Measurements from ENCODE around the gene CDK5RAP2. TPM values are rescaled to one million over a fixed set of nuclear protein-coding genes. Genes with fewer than 3 reads are reported as not detected.
A peak's percentile ranks its signal among the peaks of the same experiment; 100 is the strongest.
"Not testable (repeated sequence)": the region's sequence is repeated elsewhere in the genome, so short reads cannot be mapped to it uniquely, and the experiment has no call there.

CDK5RAP2 gene
- total RNA-seq, 2 donors from 2014 or later = 81.5 to 81.9 TPM

DNA sequence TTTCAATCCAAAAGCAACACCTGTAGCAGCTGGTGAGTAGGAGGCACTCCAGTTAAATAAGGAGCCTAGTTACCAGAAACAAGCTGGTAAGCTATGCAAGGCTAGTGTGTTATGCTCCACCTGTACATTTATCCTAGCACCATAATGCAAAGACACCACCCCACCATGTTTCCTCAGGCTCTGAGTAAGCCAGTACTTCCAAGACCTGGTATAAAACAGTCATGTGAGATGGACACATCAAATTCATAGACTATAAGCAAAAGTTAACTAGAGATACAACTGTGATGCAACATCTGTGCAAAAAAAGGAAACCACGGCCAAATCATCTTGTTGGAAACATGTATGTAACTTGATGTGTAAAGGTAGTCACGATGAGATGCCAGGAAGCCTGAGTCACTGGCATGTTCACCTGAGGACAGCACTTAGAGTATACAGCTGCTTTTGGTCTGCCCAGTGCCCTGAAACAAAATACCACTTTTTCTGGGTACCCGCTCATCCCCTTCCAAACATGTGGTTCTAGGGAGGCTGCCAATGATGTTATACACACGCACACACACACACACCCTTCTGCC is 66.1 kb downstream of the CDK5RAP2 start:
- Mint-ChIP-seq H3K4me1 (ENCODE audit: low read depth) (peaks cover 12% of the 10 kb centered on the region), H3K36me3 (ENCODE audit: insufficient read depth in 2 of 2) (peaks cover 20 to 48% of the 10 kb centered on the region in 2 donors), H3K27me3 (ENCODE audit: low read depth) (no peaks in the 10 kb centered on the region), H3K27ac (peak overlapping the region; percentile 40), H3K4me3 (no peak overlapping the region), H3K9me3 (peaks cover 0 to 4% of the 10 kb centered on the region in 2 donors)
- peak; percentile 11 to 26 for DNase-seq
- ATAC-seq (replicated peaks in 1 of 2) = peak; percentile 85 to 91

GRCh38 chr9:120510816-120511215 is 69.2 kb downstream of the CDK5RAP2 start:
- peaks cover 20 to 46% of the 10 kb centered on the region in 2 donors for H3K36me3 Mint-ChIP-seq (ENCODE audit: insufficient read depth in 2 of 2)
- peaks cover 2 to 4% of the 10 kb centered on the region in 2 donors for H3K9me3 Mint-ChIP-seq
- no peaks in the 10 kb centered on the region for H3K27me3 Mint-ChIP-seq (ENCODE audit: low read depth)
- no peak overlapping the region for H3K27ac Mint-ChIP-seq
- H3K4me3 Mint-ChIP-seq = no peak overlapping the region
- ATAC-seq (replicated peaks in 1 of 2) (no peak), DNase-seq (no peak)
- H3K4me1 Mint-ChIP-seq (ENCODE audit: low read depth) = peaks cover 19% of the 10 kb centered on the region

GRCh38 chr9:120507936-120508510 is 71.9 kb downstream of the CDK5RAP2 start:
- H3K27me3 Mint-ChIP-seq (ENCODE audit: low read depth) = no peaks in the 10 kb centered on the region
- DNase-seq = no peak
- H3K36me3 Mint-ChIP-seq (ENCODE audit: insufficient read depth in 2 of 2) = peaks cover 19 to 42% of the 10 kb centered on the region in 2 donors
- ATAC-seq (replicated peaks in 1 of 2) = no peak
- no peak overlapping the region for H3K27ac Mint-ChIP-seq
- no peak overlapping the region for H3K4me3 Mint-ChIP-seq
- peaks cover 0 to 4% of the 10 kb centered on the region in 2 donors for H3K9me3 Mint-ChIP-seq
- H3K4me1 Mint-ChIP-seq (ENCODE audit: low read depth) = peaks cover 22% of the 10 kb centered on the region

- ATAC-seq (replicated peaks in 1 of 2) (no peak), DNase-seq (no peak)
- Mint-ChIP-seq H3K4me1 (ENCODE audit: low read depth) (peaks cover 22% of the 10 kb centered on the region), H3K27ac (peak overlapping the region; percentile 27), H3K9me3 (peaks cover 0 to 4% of the 10 kb centered on the region in 2 donors), H3K4me3 (no peak overlapping the region), H3K36me3 (ENCODE audit: insufficient read depth in 2 of 2) (peaks cover 19 to 42% of the 10 kb centered on the region in 2 donors), H3K27me3 (ENCODE audit: low read depth) (no peaks in the 10 kb centered on the region)
Observed at GRCh38 chr9:120505186-120505585, 74.8 kb downstream of the CDK5RAP2 start.

DNA sequence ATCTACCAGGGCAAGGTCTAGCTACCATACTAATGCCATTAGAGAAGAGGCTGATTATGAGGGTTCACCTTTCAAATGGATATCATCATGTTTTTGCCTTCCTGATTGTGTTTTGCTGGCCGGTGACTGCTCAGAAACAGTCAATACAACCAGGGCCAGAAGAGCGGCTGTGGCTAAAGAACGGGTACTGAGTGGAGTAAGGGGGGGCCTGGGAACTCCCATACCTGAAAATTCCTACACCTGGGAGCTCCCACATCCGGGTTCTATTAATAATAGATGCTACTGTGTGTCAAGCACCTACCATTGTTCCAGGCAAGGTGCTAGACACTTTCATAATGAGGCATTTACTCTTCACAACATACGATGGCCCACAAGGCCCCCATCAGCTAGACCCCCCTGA is 79.2 kb downstream of the CDK5RAP2 start:
- Mint-ChIP-seq H3K4me1 (ENCODE audit: low read depth) (peaks cover 14% of the 10 kb centered on the region), H3K36me3 (ENCODE audit: insufficient read depth in 2 of 2) (peaks cover 8 to 28% of the 10 kb centered on the region in 2 donors)

GRCh38 chr9:120497865-120498264 is 82.1 kb downstream of the CDK5RAP2 start:
- H3K27ac Mint-ChIP-seq; DNase-seq; H3K9me3 Mint-ChIP-seq; H3K4me1 Mint-ChIP-seq (ENCODE audit: low read depth); H3K4me3 Mint-ChIP-seq; H3K27me3 Mint-ChIP-seq (ENCODE audit: low read depth); ATAC-seq (replicated peaks in 1 of 2): not testable (repeated sequence)
- peaks cover 4 to 19% of the 10 kb centered on the region in 2 donors for H3K36me3 Mint-ChIP-seq (ENCODE audit: insufficient read depth in 2 of 2)

More for the DNA sequence above, 79.2 kb downstream of the CDK5RAP2 start:
- Mint-ChIP-seq H3K27me3 (ENCODE audit: low read depth) (no peaks in the 10 kb centered on the region), H3K4me3 (no peak overlapping the region), H3K27ac (no peak overlapping the region), H3K9me3 (no peaks in the 10 kb centered on the region)
- ATAC-seq (replicated peaks in 1 of 2) (no peak), DNase-seq (no peak)

- H3K4me3 Mint-ChIP-seq; ATAC-seq (replicated peaks in 1 of 2); H3K9me3 Mint-ChIP-seq; H3K4me1 Mint-ChIP-seq (ENCODE audit: low read depth); DNase-seq; H3K27me3 Mint-ChIP-seq (ENCODE audit: low read depth); H3K27ac Mint-ChIP-seq: not testable (repeated sequence)
- H3K36me3 Mint-ChIP-seq (ENCODE audit: insufficient read depth in 2 of 2) = peaks cover 4 to 12% of the 10 kb centered on the region in 2 donors
Observed at GRCh38 chr9:120496438-120496837, 83.5 kb downstream of the CDK5RAP2 start.

DNA sequence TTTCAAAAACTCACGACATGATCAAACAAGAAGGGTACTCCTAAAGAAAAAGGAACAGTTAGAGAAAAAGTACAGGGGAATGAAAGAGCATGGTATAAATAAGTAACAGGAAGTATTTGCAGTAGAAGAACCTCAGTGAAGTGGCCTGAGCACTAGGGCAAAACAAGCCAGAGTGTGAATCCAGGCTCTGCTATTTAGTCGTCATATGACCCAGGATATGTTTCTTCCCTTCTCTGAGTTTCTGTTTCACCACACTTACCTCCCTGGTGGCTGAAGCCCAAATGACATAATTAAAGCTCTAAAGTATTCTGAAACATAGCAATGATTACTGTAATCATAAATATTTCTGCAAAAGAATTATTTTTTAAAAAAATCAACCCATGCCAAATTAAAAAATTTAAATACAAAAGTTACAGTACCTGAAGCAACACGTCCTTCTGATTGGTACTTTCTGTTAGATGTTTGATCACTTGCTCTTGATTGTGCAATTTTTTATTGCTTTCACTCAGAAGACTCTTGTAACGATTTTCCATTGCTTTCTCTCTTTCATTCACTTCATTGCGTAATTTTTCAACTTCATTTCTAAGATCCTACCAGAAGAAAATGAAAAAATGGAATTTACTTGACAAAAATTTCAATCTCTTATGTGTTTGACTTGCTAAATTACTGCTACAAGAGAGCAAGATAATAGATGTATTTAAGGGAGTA is 88.9 kb downstream of the CDK5RAP2 start:
- peak in 1 of 2 donors; percentile 44 for ATAC-seq (replicated peaks in 1 of 2)
- H3K27ac Mint-ChIP-seq = peak overlapping the region; percentile 61
- peaks cover 12 to 25% of the 10 kb centered on the region in 2 donors for H3K36me3 Mint-ChIP-seq (ENCODE audit: insufficient read depth in 2 of 2)
- no peak overlapping the region for H3K4me3 Mint-ChIP-seq
- no peaks in the 10 kb centered on the region for H3K4me1 Mint-ChIP-seq (ENCODE audit: low read depth)
- no peak for DNase-seq
- peaks cover 0 to 2% of the 10 kb centered on the region in 2 donors for H3K9me3 Mint-ChIP-seq
- no peaks in the 10 kb centered on the region for H3K27me3 Mint-ChIP-seq (ENCODE audit: low read depth)

GRCh38 chr9:120486835-120487234 is 93.1 kb downstream of the CDK5RAP2 start:
- no peaks in the 10 kb centered on the region for H3K9me3 Mint-ChIP-seq
- peaks cover 13 to 29% of the 10 kb centered on the region in 2 donors for H3K36me3 Mint-ChIP-seq (ENCODE audit: insufficient read depth in 2 of 2)
- no peaks in the 10 kb centered on the region for H3K4me1 Mint-ChIP-seq (ENCODE audit: low read depth)
- no peaks in the 10 kb centered on the region for H3K27me3 Mint-ChIP-seq (ENCODE audit: low read depth)
- ATAC-seq (replicated peaks in 1 of 2) (no peak), DNase-seq (no peak)
- H3K27ac Mint-ChIP-seq = no peak overlapping the region
- no peak overlapping the region for H3K4me3 Mint-ChIP-seq

- Mint-ChIP-seq H3K9me3 (no peaks in the 10 kb centered on the region), H3K36me3 (ENCODE audit: insufficient read depth in 2 of 2) (peaks cover 13 to 27% of the 10 kb centered on the region in 2 donors), H3K4me1 (ENCODE audit: low read depth) (no peaks in the 10 kb centered on the region), H3K27me3 (ENCODE audit: low read depth) (no peaks in the 10 kb centered on the region), H3K27ac (no peak overlapping the region), H3K4me3 (no peak overlapping the region)
- DNase-seq (no peak), ATAC-seq (replicated peaks in 1 of 2) (no peak)
Observed at GRCh38 chr9:120486347-120486746, 93.6 kb downstream of the CDK5RAP2 start.

GRCh38 chr9:120485788-120486187 is 94.2 kb downstream of the CDK5RAP2 start:
- Mint-ChIP-seq H3K27ac (no peak overlapping the region), H3K9me3 (no peaks in the 10 kb centered on the region), H3K36me3 (ENCODE audit: insufficient read depth in 2 of 2) (peaks cover 13 to 25% of the 10 kb centered on the region in 2 donors), H3K27me3 (ENCODE audit: low read depth) (no peaks in the 10 kb centered on the region), H3K4me1 (ENCODE audit: low read depth) (no peaks in the 10 kb centered on the region), H3K4me3 (no peak overlapping the region)
- DNase-seq (no peak), ATAC-seq (replicated peaks in 1 of 2) (no peak)

DNA sequence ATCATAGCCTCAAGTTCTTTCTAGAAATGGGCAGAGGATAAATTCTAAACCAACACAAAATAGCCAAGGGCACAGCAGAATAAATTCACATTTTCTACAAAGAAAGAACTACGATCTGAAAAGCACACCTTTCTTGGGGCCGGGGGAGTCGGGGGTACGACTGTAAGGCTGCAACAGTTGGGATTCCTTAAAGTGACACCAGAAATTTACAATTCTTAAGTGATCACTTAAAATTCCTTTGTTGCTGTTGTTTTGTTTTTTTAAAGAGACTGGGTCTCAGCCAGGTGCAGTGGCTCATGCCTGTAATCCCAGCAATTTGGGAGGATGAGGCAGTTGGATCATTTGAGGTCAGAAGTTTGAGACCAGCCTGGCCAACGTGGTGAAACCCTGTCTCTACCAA is 95.8 kb downstream of the CDK5RAP2 start:
- no peaks in the 10 kb centered on the region for H3K4me1 Mint-ChIP-seq (ENCODE audit: low read depth)
- no peaks in the 10 kb centered on the region for H3K27me3 Mint-ChIP-seq (ENCODE audit: low read depth)
- DNase-seq = no peak
- H3K36me3 Mint-ChIP-seq (ENCODE audit: insufficient read depth in 2 of 2) = peaks cover 8 to 16% of the 10 kb centered on the region in 2 donors
- no peak overlapping the region for H3K4me3 Mint-ChIP-seq
- no peaks in the 10 kb centered on the region for H3K9me3 Mint-ChIP-seq
- H3K27ac Mint-ChIP-seq = no peak overlapping the region
- no peak for ATAC-seq (replicated peaks in 1 of 2)

- ATAC-seq (replicated peaks in 1 of 2) (no peak), DNase-seq (no peak)
- no peaks in the 10 kb centered on the region for H3K9me3 Mint-ChIP-seq
- H3K27me3 Mint-ChIP-seq (ENCODE audit: low read depth) = no peaks in the 10 kb centered on the region
- H3K36me3 Mint-ChIP-seq (ENCODE audit: insufficient read depth in 2 of 2) = peaks cover 6 to 18% of the 10 kb centered on the region in 2 donors
- H3K4me3 Mint-ChIP-seq = no peak overlapping the region
- no peaks in the 10 kb centered on the region for H3K4me1 Mint-ChIP-seq (ENCODE audit: low read depth)
- peak overlapping the region; percentile 21 for H3K27ac Mint-ChIP-seq
Observed at GRCh38 chr9:120482424-120483186, 97.4 kb downstream of the CDK5RAP2 start.
